Keratinocyte (primary cell): ENCODE measurements around the gene FNBP1. TPM values are rescaled to one million over a fixed set of nuclear protein-coding genes. Genes with fewer than 3 reads are reported as not detected.

Source experiments
- DNase-seq: peaks from one replicate; pipeline ENCODE4 v3.0.0-alpha.2; 2011; ENCODE audit warnings: low read depth, missing footprints, low spot score
- FAIRE-seq: peaks from 2 replicates; lab custom pipeline; 2011; peaks lifted over from hg19 to GRCh38; lab: Jason Lieb, UNC
- H2AFZ ChIP-seq: 2 replicates; pipeline ENCODE4 v1.6.0; 2012; ENCODE audit warnings: low read length, control low read depth, inconsistent platforms; ENCODE audit not compliant: control insufficient read depth
- H3K27ac ChIP-seq: 2 replicates; pipeline ENCODE4 v1.5.1; 2011; ENCODE audit warnings: low read length; ENCODE audit not compliant: control insufficient read depth, insufficient read depth
- H3K27me3 ChIP-seq: 3 replicates; pipeline ENCODE4 v1.6.0; 2011; ENCODE audit warnings: low read length; ENCODE audit not compliant: control insufficient read depth, insufficient read depth; ENCODE audit errors: extremely low read depth
- H3K36me3 ChIP-seq, 2 experiments: 2 replicates in 1 of 2; 3 replicates in 1 of 2; pipeline ENCODE4 v1.5.1; 2011; ENCODE audit warnings: low read length in 2 of 2, mild to moderate bottlenecking in 1 of 2; ENCODE audit not compliant: control insufficient read depth in 2 of 2, insufficient read depth in 2 of 2; ENCODE audit errors: extremely low read depth in 1 of 2
- H3K4me1 ChIP-seq: 3 replicates; pipeline ENCODE4 v1.5.1; 2011; ENCODE audit warnings: low read length; ENCODE audit not compliant: control insufficient read depth, insufficient read depth; ENCODE audit errors: extremely low read depth
- H3K4me2 ChIP-seq: 3 replicates; pipeline ENCODE4 v1.6.0; 2011; ENCODE audit warnings: low read depth, low read length; ENCODE audit not compliant: control insufficient read depth, insufficient read depth; ENCODE audit errors: extremely low read depth
- H3K4me3 ChIP-seq, 3 experiments: fragments of 200-600 bp in 1 of 3; sonication (generic) in 1 of 3; 2 replicates in 2 of 3; 3 replicates in 1 of 3; pipeline ENCODE4 v1.5.1; 2011 to 2016; ENCODE audit warnings: low read length in 3 of 3, mild to moderate bottlenecking in 3 of 3, control low read depth in 2 of 3, inconsistent platforms in 1 of 3, low read depth in 1 of 3, mixed read lengths in 1 of 3, mixed run types in 1 of 3, moderate library complexity in 1 of 3; ENCODE audit not compliant: control insufficient read depth in 2 of 3, insufficient read depth in 2 of 3; ENCODE audit errors: extremely low read depth in 1 of 3
- H3K79me2 ChIP-seq: 2 replicates; pipeline ENCODE4 v1.6.0; 2012; ENCODE audit warnings: low read length; ENCODE audit not compliant: control insufficient read depth, insufficient read depth
- H3K9ac ChIP-seq: 3 replicates; pipeline ENCODE4 v1.6.0; 2011; ENCODE audit warnings: low read length; ENCODE audit not compliant: control insufficient read depth, insufficient read depth; ENCODE audit errors: extremely low read depth
- H3K9me1 ChIP-seq: 3 replicates; pipeline ENCODE4 v1.6.0; 2011; ENCODE audit warnings: low read length; ENCODE audit not compliant: control insufficient read depth, insufficient read depth; ENCODE audit errors: extremely low read depth
- H3K9me3 ChIP-seq: 2 replicates; pipeline ENCODE4 v1.5.1; 2012; ENCODE audit warnings: low read depth, low read length; ENCODE audit not compliant: control insufficient read depth
- H4K20me1 ChIP-seq: 3 replicates; pipeline ENCODE4 v1.6.0; 2011; ENCODE audit warnings: low read length; ENCODE audit not compliant: control insufficient read depth, insufficient read depth; ENCODE audit errors: extremely low read depth
- CTCF ChIP-seq, 3 experiments: IDR thresholded peaks in 1 of 3; conservative IDR thresholded peaks in 1 of 3; optimal IDR thresholded peaks in 1 of 3; 2 replicates in 2 of 3; 3 replicates in 1 of 3; pipeline versions ENCODE3 to v1.5.1; 2011; ENCODE audit warnings: low read length in 3 of 3, mild to moderate bottlenecking in 3 of 3, moderate library complexity in 2 of 3, control low read depth in 1 of 3, inconsistent platforms in 1 of 3; ENCODE audit not compliant: insufficient read depth in 2 of 3; ENCODE audit errors: extremely low read depth in 1 of 3
- EZH2 ChIP-seq: IDR thresholded peaks from one replicate; pipeline ENCODE4 v1.6.1; 2012; ENCODE audit warnings: inconsistent platforms, mild to moderate bottlenecking, low read length, moderate library complexity
- dilution Hi-C: fragments of 300-500 bp; cut with MboI; formaldehyde crosslinking; loops from one replicate; pipeline ENCODE4 v1.7.0; 2020; ENCODE audit warnings: low sequenced_read_pairs; ENCODE audit not compliant: extremely low pct_ligation_motif_present
- polyA plus RNA-seq, 5 experiments: library from polyadenylated mRNA; depleted of rRNA in 3 of 5; stranded (reverse) in 3 of 5; stranded (forward) in 1 of 5; unstranded in 1 of 5; fragments of >200 nt; gene quantifications; 1 replicate in 1 of 5; 2 replicates in 3 of 5; 3 replicates in 1 of 5; pipeline versions ENCODE4 v1.2.1 to v1.2.3, GENCODE V29; 2011 to 2012; ENCODE audit warnings: missing spikeins in 2 of 5, low read depth in 1 of 5, low replicate concordance in 1 of 5
- small RNA-seq, 3 experiments: library from RNA; depleted of rRNA; stranded (forward); fragments of <200 nt; gene quantifications; one replicate each; pipeline ENCODE3, GENCODE V24; 2012; ENCODE audit warnings: low read depth in 3 of 3, low replicate concordance in 1 of 3; ENCODE audit not compliant: insufficient read length in 3 of 3

The FNBP1 gene
- polyA plus RNA-seq, 1 donor (not counting 4 experiments of a cell fraction or from before 2014, with no cell fraction given): 9.6 TPM

- FAIRE-seq: no peak
- H3K4me1 ChIP-seq: peaks cover 13% of the 10 kb centered on the region
- H3K9ac ChIP-seq: no peak overlapping the region
- no peak overlapping the region for H3K4me3 ChIP-seq
- dilution Hi-C loops: no loop called here
- no peaks in the 10 kb centered on the region for H4K20me1 ChIP-seq
- no peak overlapping the region for H3K27ac ChIP-seq
- DNase-seq: no peak
- H3K27me3 ChIP-seq: no peaks in the 10 kb centered on the region
- H2AFZ ChIP-seq: no peak overlapping the region
- H3K4me2 ChIP-seq: no peak overlapping the region
- TF ChIP-seq CTCF (optimal IDR thresholded peaks at IDR 0.05 in 1 of 3, IDR thresholded peaks at IDR 0.05 in 1 of 3, conservative IDR thresholded peaks at IDR 0.05 in 1 of 3; ENCODE audit: extremely low read depth in 1 of 3, insufficient read depth in 2 of 3, low read length in 3 of 3) (no peak), EZH2 (no peak)
- H3K36me3 ChIP-seq: no peaks in the 10 kb centered on the region
- H3K9me1 ChIP-seq: no peaks in the 10 kb centered on the region
- peaks cover 12% of the 10 kb centered on the region for H3K79me2 ChIP-seq
- no peaks in the 10 kb centered on the region for H3K9me3 ChIP-seq
Observed at GRCh38 chr9:129838707-129839259, 204.2 kb downstream of the FNBP1 start.

Small RNAs within 50 kb of the gene (small RNA-seq; reads per million reads assigned to genes)
- 0 to 0.67 (median 0.07) reads per million in 3 experiments for gene MIR6855

Other genes with a start within 250 kb of the FNBP1 start
- gene TOR1B, start 240.0 kb downstream of the FNBP1 start, polyA plus RNA-seq: 24.2 to 26.5 TPM (median 26.3 TPM) in 3 replicates
- 60.6 to 76.1 TPM (median 61.5 TPM) in 3 replicates for gene TOR1A, start 219.1 kb downstream of the FNBP1 start, polyA plus RNA-seq
- gene C9orf78, start 207.9 kb downstream of the FNBP1 start, polyA plus RNA-seq: 37.4 to 69.9 TPM (median 66.5 TPM) in 3 replicates
- gene USP20, start 207.7 kb downstream of the FNBP1 start, polyA plus RNA-seq: 6.4 to 10.0 TPM (median 9.1 TPM) in 3 replicates
- 27.3 to 30.8 TPM (median 29.7 TPM) in 3 replicates for gene GPR107, start 10.7 kb upstream of the FNBP1 start, polyA plus RNA-seq
- gene NCS1, start 129.2 kb upstream of the FNBP1 start, polyA plus RNA-seq: 49.1 to 67.4 TPM (median 61.6 TPM) in 3 replicates
- 0.03 TPM in 1 of 3 replicates, not detected in the others for gene HMCN2, start 222.6 kb upstream of the FNBP1 start, polyA plus RNA-seq